ENCODE results near the gene SHISA9.

- TF ChIP-seq EZH2phosphoT487 (IDR thresholded peaks at IDR 0.05; ENCODE audit: borderline replicate concordance, low read length) (no peak), CTCF (IDR thresholded peaks at IDR 0.05; ENCODE audit: low read depth, low read length, poor library complexity, severe bottlenecking) (no peak)
Measured at GRCh38 chr16:12868788-12869187, 32.6 kb upstream of the SHISA9 start.
